OCI-LY3 (cell line): Measurements from ENCODE around the gene S100A6.
A peak's percentile ranks its signal among the peaks of the same experiment; 100 is the strongest.

Experiments
- H2AFZ ChIP-seq: fragments of 200-600, 300-600 bp; shearing (Covaris generic); 2 replicates; pipeline ENCODE4 v1.6.0; 2014; ENCODE audit warnings: antibody characterized with exemption, low read depth, low read length
- H3K27ac ChIP-seq: fragments of 200-600, 300-600 bp; sonication (generic); 2 replicates; pipeline ENCODE4 v1.5.1; 2014; ENCODE audit warnings: mild to moderate bottlenecking, low read length, moderate library complexity, mixed read lengths
- H3K27me3 ChIP-seq: fragments of 200-600, 300-600 bp; sonication (generic); 2 replicates; pipeline ENCODE4 v1.6.1; 2014; ENCODE audit warnings: low read depth, low read length, mixed read lengths
- H3K36me3 ChIP-seq: fragments of 200-600, 300-600 bp; sonication (generic); replicated peaks from 2 replicates; pipeline ENCODE3; 2014; ENCODE audit warnings: low read depth, low read length, mixed read lengths
- H3K4me1 ChIP-seq: fragments of 300-600, 200-600 bp; sonication (generic); 2 replicates; pipeline ENCODE4 v1.6.1; 2014; ENCODE audit warnings: low read length, mixed read lengths
- H3K4me2 ChIP-seq: fragments of 200-600, 300-600 bp; sonication (generic); 2 replicates; pipeline ENCODE4 v1.6.1; 2014; ENCODE audit warnings: low read length, mixed read lengths
- H3K4me3 ChIP-seq: fragments of 300-600, 200-600 bp; sonication (generic); 2 replicates; pipeline ENCODE4 v1.5.1; 2014; ENCODE audit warnings: antibody characterized with exemption, mild to moderate bottlenecking, low read length, moderate library complexity
- H3K79me2 ChIP-seq: fragments of 300-600, 200-600 bp; shearing (Covaris generic); 2 replicates; pipeline ENCODE4 v1.6.1; 2014; ENCODE audit warnings: mild to moderate bottlenecking, low read length, mixed read lengths
- H3K9ac ChIP-seq: fragments of 300-600, 200-600 bp; shearing (Covaris generic); 2 replicates; pipeline ENCODE4 v1.6.0; 2014; ENCODE audit warnings: mild to moderate bottlenecking, low read length, moderate library complexity
- H3K9me3 ChIP-seq: fragments of 200-600, 300-600 bp; shearing (Covaris generic); 2 replicates; pipeline ENCODE4 v1.6.1; 2014; ENCODE audit warnings: low read length, mixed read lengths; ENCODE audit not compliant: insufficient read depth
- H4K20me1 ChIP-seq: fragments of 200-600, 300-600 bp; sonication (generic); 2 replicates; pipeline ENCODE4 v1.6.1; 2016; ENCODE audit warnings: low read length, mixed read lengths; ENCODE audit not compliant: insufficient read depth
- CTCF ChIP-seq: fragments of 200-600, 300-600 bp; sonication (generic); IDR thresholded peaks from 2 replicates; pipeline ENCODE4 v1.5.1; 2014; ENCODE audit warnings: antibody characterized with exemption, low read length, low read depth
- EZH2phosphoT487 ChIP-seq: fragments of 200-600 bp; shearing (Covaris generic); IDR thresholded peaks from 2 replicates; pipeline ENCODE4 v1.6.1; 2018; ENCODE audit warnings: antibody characterized with exemption, mixed run types, low read depth

Gene S100A6

GRCh38 chr1:153534925-153535241, 908 bp downstream of the S100A6 start:
- H3K4me1 ChIP-seq, result peaks cover 29% of the 10 kb centered on the region
- peak overlapping the region; percentile 83 for H3K4me3 ChIP-seq
- no peak overlapping the region for H2AFZ ChIP-seq
- H3K27me3 ChIP-seq, result no peaks in the 10 kb centered on the region
- no peaks in the 10 kb centered on the region for H3K36me3 ChIP-seq
- no peaks in the 10 kb centered on the region for H3K9me3 ChIP-seq
- peak overlapping the region; percentile 100 for H3K4me2 ChIP-seq
- H3K9ac ChIP-seq, result no peak overlapping the region; the same call in 1 of the 2 replicates
- H3K27ac ChIP-seq, result no peak overlapping the region
- TF ChIP-seq EZH2phosphoT487 (no peak), CTCF (no peak)
- H4K20me1 ChIP-seq, result no peaks in the 10 kb centered on the region
- 0 out of 2 replicates have a peak, but pooled peaks cover 2% of the 10 kb centered on the region for H3K79me2 ChIP-seq

- no peak overlapping the region for H3K4me2 ChIP-seq
- H3K79me2 ChIP-seq, result 0 out of 2 replicates have a peak, but pooled peaks cover 2% of the 10 kb centered on the region
- H3K9me3 ChIP-seq, result no peaks in the 10 kb centered on the region
- no peak overlapping the region for H3K27ac ChIP-seq
- H3K27me3 ChIP-seq, result no peaks in the 10 kb centered on the region
- H3K9ac ChIP-seq, result no peak overlapping the region
- no peaks in the 10 kb centered on the region for H3K36me3 ChIP-seq
- no peak overlapping the region for H3K4me3 ChIP-seq
- no peak overlapping the region for H2AFZ ChIP-seq
- H4K20me1 ChIP-seq, result no peaks in the 10 kb centered on the region
- no peak for TF ChIP-seq EZH2phosphoT487
- TF ChIP-seq CTCF, result no peak
- H3K4me1 ChIP-seq, result peaks cover 29% of the 10 kb centered on the region
Measured at GRCh38 chr1:153534226-153534924, 1.4 kb downstream of the S100A6 start.

- H3K9ac ChIP-seq, result no peak overlapping the region
- no peak overlapping the region for H3K4me3 ChIP-seq
- H3K4me1 ChIP-seq, result peaks cover 29% of the 10 kb centered on the region
- no peaks in the 10 kb centered on the region for H3K36me3 ChIP-seq
- no peak for TF ChIP-seq CTCF
- no peak for TF ChIP-seq EZH2phosphoT487
- H3K27ac ChIP-seq, result no peak overlapping the region
- no peaks in the 10 kb centered on the region for H3K27me3 ChIP-seq
- no peaks in the 10 kb centered on the region for H3K9me3 ChIP-seq
- H3K79me2 ChIP-seq, result 0 out of 2 replicates have a peak, but pooled peaks cover 2% of the 10 kb centered on the region
- H2AFZ ChIP-seq, result no peak overlapping the region
- H3K4me2 ChIP-seq, result no peak overlapping the region
- H4K20me1 ChIP-seq, result no peaks in the 10 kb centered on the region
Measured at GRCh38 chr1:153533689-153534201, 2.0 kb downstream of the S100A6 start.

- H3K9me3 ChIP-seq, result no peaks in the 10 kb centered on the region
- no peak overlapping the region for H3K4me3 ChIP-seq
- no peak overlapping the region for H3K9ac ChIP-seq
- H4K20me1 ChIP-seq, result no peaks in the 10 kb centered on the region
- H3K27ac ChIP-seq, result no peak overlapping the region
- H3K4me1 ChIP-seq, result peaks cover 29% of the 10 kb centered on the region
- 0 out of 2 replicates have a peak, but pooled peaks cover 2% of the 10 kb centered on the region for H3K79me2 ChIP-seq
- H3K36me3 ChIP-seq, result no peaks in the 10 kb centered on the region
- H2AFZ ChIP-seq, result no peak overlapping the region
- no peaks in the 10 kb centered on the region for H3K27me3 ChIP-seq
- peak overlapping the region; percentile 39 for H3K4me2 ChIP-seq
- TF ChIP-seq CTCF (peak; percentile 96), EZH2phosphoT487 (no peak)
Measured at GRCh38 chr1:153532769-153533599, 2.8 kb downstream of the S100A6 start.
